Left ventricle myocardium inferior (tissue), 1 donor: ENCODE results near the gene MED22. TPM values are rescaled to one million over a fixed set of nuclear protein-coding genes. Genes with fewer than 3 reads are reported as not detected.
A peak's percentile ranks its signal among the peaks of the same experiment; 100 is the strongest.

ENCODE experiments used
- DNase-seq: peaks from one replicate; pipeline ENCODE4 v3.0.0-alpha.2; 2020
- H3K27ac ChIP-seq: fragments of 200-600 bp; replicated peaks from 2 replicates; pipeline ENCODE4 v1.8.0; 2021
- H3K27me3 ChIP-seq: fragments of 200-600 bp; 2 replicates; pipeline ENCODE4 v1.8.0; 2021; ENCODE audit warnings: low read depth
- H3K36me3 ChIP-seq: fragments of 200-600 bp; 2 replicates; pipeline ENCODE4 v1.8.0; 2021
- H3K4me1 ChIP-seq: fragments of 200-600 bp; 2 replicates; pipeline ENCODE4 v1.8.0; 2021
- H3K4me3 ChIP-seq: fragments of 200-600 bp; 2 replicates; pipeline ENCODE4 v1.8.0; 2021; ENCODE audit warnings: mild to moderate bottlenecking, moderate library complexity
- H3K9me3 ChIP-seq: fragments of 200-600 bp; replicated peaks from 2 replicates; pipeline ENCODE4 v1.8.0; 2021
- intact Hi-C: fragments of 100-400 bp; cut with micrococcal nuclease; formaldehyde crosslinking; loops from one replicate; pipeline ENCODE4 v1.11.0; 2022
- total RNA-seq: library from RNA; stranded (reverse); fragmentation: NEBNext Ultra II Directional; extraction: Animal tissue kit (Norgen Biotek cat#: 25700); gene quantifications from one replicate; pipeline ENCODE4 v1.2.1, GENCODE V29; 2021
- TF ChIP-seq, protein P1 (sequence below): fragments of 200-600 bp; IDR thresholded peaks from 2 replicates; pipeline ENCODE4 v1.8.0; 2021; ENCODE audit warnings: antibody characterized with exemption, mild to moderate bottlenecking, borderline replicate concordance
- donor health status: DM: no; HTN: yes; CAD: no; lungs with severe emphysema.

Gene MED22
- total RNA-seq, 1 donor from 2014 or later, result 18.4 TPM

DNA sequence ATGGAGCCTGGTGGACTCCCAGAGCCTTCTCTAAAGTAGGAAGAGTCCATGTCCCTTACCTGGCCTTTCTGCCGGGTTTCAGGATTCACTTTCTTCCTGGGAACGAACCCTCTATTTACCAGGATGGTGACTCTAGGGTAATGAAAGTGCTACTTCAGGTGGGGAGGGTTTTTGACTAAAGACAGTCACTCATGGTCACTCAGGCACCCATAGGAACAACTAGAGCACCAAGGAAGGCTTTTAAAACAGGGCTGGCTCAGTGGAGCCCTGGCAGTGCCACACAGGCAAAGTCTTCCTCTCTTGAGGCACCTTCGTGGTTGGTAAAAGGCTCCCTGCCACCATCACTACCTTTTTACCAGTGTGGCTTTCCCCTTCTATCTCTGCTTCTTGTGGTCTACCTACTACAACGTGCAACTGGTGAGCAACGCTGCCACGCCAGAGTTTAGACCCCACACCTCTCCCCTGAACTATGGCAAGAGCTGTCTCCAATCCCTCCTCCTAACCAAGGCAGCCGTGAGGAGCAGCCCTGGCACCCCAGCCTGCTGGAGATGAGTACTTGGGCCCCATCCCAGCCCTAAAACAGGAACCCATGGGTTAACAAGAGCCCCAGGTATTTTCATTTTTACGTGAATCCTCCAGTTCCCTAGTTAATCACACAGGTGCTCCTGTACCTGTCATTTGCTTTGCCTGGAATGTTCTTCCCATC, 4.9 kb upstream of the MED22 start:
- H3K4me1 ChIP-seq, result peaks cover 58% of the 10 kb centered on the region
- DNase-seq, result no peak
- TF ChIP-seq, protein P1, sequence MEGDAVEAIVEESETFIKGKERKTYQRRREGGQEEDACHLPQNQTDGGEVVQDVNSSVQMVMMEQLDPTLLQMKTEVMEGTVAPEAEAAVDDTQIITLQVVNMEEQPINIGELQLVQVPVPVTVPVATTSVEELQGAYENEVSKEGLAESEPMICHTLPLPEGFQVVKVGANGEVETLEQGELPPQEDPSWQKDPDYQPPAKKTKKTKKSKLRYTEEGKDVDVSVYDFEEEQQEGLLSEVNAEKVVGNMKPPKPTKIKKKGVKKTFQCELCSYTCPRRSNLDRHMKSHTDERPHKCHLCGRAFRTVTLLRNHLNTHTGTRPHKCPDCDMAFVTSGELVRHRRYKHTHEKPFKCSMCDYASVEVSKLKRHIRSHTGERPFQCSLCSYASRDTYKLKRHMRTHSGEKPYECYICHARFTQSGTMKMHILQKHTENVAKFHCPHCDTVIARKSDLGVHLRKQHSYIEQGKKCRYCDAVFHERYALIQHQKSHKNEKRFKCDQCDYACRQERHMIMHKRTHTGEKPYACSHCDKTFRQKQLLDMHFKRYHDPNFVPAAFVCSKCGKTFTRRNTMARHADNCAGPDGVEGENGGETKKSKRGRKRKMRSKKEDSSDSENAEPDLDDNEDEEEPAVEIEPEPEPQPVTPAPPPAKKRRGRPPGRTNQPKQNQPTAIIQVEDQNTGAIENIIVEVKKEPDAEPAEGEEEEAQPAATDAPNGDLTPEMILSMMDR, result no peak

DNA sequence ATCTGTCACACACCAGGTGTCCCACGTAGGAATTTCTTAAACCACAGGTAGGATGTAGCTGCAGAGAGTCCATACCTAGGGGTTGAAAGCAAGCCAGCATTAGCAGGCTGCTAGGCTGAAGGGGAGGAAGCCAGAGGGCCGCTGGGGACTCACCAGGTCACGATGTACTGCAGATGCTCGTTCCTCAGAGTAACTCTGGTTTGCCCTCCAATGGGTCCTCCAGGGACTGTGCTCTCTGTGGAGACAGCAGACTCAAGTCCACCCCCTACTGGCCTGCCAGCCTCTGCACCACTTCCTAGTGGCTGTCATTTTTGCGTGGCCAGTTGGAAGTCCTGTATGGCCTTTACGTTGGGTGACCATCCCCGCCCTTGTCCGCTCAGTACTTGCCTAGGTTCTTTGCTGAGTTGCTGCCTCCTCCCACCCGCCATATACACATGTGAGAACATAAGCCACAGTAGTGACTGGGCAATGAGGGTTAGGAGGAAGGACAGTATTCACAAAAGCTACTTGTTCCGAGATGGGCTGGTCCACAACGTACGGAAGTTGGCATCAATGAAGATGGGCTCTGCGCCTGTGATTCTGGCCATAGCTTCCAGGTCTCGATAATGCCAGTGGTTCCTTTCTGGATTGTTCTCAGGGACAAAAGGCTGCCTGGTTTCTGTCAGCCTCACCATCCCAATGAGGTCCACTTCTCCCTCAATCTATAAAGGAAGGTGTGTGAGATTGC, 4.1 kb upstream of the MED22 start:
- Histone ChIP-seq H3K9me3 (no peaks in the 10 kb centered on the region), H3K4me1 (peaks cover 56% of the 10 kb centered on the region), H3K27ac (no peak overlapping the region), H3K36me3 (peaks cover 56% of the 10 kb centered on the region), H3K4me3 (no peak overlapping the region), H3K27me3 (no peaks in the 10 kb centered on the region)
- intact Hi-C loops, result no loop called here
- no peak for DNase-seq
- TF ChIP-seq, protein P1, result peak; percentile 49

More for the DNA sequence above, 4.9 kb upstream of the MED22 start:
- Histone ChIP-seq H3K27ac (no peak overlapping the region), H3K36me3 (peaks cover 56% of the 10 kb centered on the region), H3K9me3 (no peaks in the 10 kb centered on the region), H3K4me3 (no peak overlapping the region), H3K27me3 (no peaks in the 10 kb centered on the region)
- intact Hi-C loops, result no loop called here

DNA sequence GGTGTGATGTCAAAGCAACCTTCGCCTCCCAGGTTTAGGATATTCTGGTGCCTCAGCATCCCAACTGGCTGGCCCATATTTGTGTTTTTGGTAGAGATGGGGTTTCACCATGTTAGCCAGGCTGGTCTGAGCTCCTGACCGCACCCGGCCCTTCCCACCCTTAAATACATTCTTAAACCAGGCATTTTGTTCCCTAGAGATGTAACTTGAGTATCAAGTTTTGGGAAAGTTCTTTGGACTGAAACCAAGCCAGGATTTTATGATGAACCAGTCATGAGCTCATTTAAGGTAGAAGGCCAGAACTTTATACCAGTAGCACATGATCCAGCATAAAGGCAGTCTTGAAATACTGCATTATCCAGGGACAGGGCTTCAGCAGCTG, 3.6 kb upstream of the MED22 start:
- Histone ChIP-seq H3K4me3 (no peak overlapping the region), H3K27me3 (no peaks in the 10 kb centered on the region), H3K9me3 (no peaks in the 10 kb centered on the region), H3K36me3 (peaks cover 56% of the 10 kb centered on the region), H3K4me1 (peaks cover 56% of the 10 kb centered on the region), H3K27ac (no peak overlapping the region)
- no peak for DNase-seq
- intact Hi-C loops, result no loop called here
- TF ChIP-seq, protein P1, result no peak

DNA sequence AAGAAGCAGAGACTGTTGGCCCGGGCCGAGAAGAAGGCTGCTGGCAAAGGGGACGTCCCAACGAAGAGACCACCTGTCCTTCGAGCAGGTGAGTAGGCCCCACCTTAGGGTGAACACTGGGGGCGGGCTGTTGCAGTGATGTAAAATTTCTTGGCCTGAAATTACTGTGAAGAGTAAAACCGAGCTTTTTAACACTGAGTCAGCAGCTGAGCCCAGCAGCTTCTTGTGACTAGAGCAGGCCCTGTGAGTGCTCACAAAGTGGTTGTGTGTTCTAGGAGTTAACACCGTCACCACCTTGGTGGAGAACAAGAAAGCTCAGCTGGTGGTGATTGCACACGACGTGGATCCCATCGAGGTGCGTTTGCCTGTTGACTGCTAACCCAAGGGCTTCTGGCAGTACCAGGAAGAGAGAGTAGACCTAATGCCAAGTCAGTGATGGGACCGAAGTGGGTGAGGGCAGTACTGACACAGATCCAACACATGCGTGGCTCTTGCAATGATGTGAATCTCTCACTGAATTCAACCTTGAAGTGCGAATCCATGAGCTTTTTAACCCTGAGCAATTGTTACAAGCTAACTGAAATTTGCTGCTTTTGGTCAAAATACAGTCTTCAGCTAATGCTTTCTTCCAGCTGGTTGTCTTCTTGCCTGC, 2.2 kb upstream of the MED22 start:
- H3K36me3 ChIP-seq, result peaks cover 62% of the 10 kb centered on the region
- H3K27me3 ChIP-seq, result no peaks in the 10 kb centered on the region
- DNase-seq, result no peak
- no peak overlapping the region for H3K4me3 ChIP-seq
- intact Hi-C loops, result no loop called here
- TF ChIP-seq, protein P1, result no peak
- no peak overlapping the region for H3K27ac ChIP-seq
- peaks cover 53% of the 10 kb centered on the region for H3K4me1 ChIP-seq
- no peaks in the 10 kb centered on the region for H3K9me3 ChIP-seq

DNA sequence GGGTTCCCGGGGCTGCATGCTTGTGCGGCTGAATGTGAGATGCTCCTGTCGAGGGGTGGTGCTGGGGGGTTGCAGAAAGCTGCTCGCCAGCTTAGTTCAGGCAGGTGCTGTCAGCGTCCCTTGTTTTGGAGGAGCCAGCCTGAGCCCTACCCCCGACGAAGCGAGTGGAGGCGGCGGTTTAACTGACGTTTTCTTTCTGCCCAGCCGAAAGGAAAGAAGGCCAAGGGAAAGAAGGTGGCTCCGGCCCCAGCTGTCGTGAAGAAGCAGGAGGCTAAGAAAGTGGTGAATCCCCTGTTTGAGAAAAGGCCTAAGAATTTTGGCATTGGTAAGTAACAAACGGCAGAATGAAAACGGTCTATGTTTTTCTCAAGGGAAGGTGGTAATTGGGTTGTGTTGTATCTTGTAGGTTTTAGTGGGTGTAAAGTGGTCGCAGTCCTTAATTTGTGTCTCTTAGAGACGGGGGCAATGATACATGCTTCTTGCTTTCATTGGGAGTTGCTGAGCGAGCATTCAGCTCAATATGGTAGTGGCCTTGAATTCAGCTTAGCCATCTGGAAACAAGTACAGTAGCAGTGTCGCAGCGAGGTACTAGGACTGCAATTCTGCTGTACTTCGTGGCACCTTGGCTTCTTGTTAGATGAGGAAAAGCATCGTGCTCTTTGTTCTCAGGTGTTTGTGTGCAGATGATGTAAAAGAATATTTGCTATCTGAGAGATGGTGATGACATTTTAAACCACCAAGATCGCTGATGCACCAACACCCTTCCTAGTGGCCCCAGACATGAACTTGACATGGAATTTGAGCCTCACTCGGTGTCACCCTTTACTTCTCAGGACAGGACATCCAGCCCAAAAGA, 1.0 kb upstream of the MED22 start:
- Histone ChIP-seq H3K27me3 (no peaks in the 10 kb centered on the region), H3K4me3 (peak overlapping the region; percentile 100), H3K4me1 (peaks cover 45% of the 10 kb centered on the region), H3K36me3 (peaks cover 69% of the 10 kb centered on the region), H3K9me3 (no peaks in the 10 kb centered on the region), H3K27ac (peak overlapping the region; percentile 91)
- intact Hi-C loops, result no loop called here
- TF ChIP-seq, protein P1, result no peak
- DNase-seq, result no peak
